Thyroid gland (tissue), 4 donors: ENCODE measurements around the gene PLEKHM3.

Experiments used
- CTCF ChIP-seq, 6 experiments: fragments of 200-600 bp in 3 of 6; fragments of 450-650 bp in 3 of 6; sonication (generic) in 3 of 6; IDR thresholded peaks; one replicate each; pipeline ENCODE4 v1.5.1; 2016 to 2019; ENCODE audit warnings: antibody characterized with exemption in 6 of 6, mild to moderate bottlenecking in 2 of 6, inconsistent platforms in 1 of 6, moderate library complexity in 1 of 6
- POLR2A ChIP-seq, 2 donors: fragments of 450-650 bp; IDR thresholded peaks; one replicate each; pipeline ENCODE4 v1.6.1; 2017; ENCODE audit warnings: antibody characterized with exemption in 2 of 2, mild to moderate bottlenecking in 2 of 2, moderate library complexity in 1 of 2

GRCh38 chr2:207839575-207839974, 185.8 kb downstream of the PLEKHM3 start:
- no peak for TF ChIP-seq CTCF (IDR thresholded peaks at IDR 0.05)
- no peak for TF ChIP-seq POLR2A (IDR thresholded peaks at IDR 0.05)
